ENCODE measurements around the gene CMSS1.

GRCh38 chr3:100048248-100048647 is 230.6 kb downstream of the CMSS1 start:
- no peak for TF ChIP-seq REST (IDR thresholded peaks at IDR 0.05; ENCODE audit: low read depth, low read length)
- no peak for TF ChIP-seq NRF1 (IDR thresholded peaks at IDR 0.05; ENCODE audit: low read depth, low read length)

All from SK-N-SH (cell line).